NCI-H2171 treated with DMSO at 0.1 percent for 48 hours (cell line): Measurements from ENCODE around the gene KIAA0930.
"Not testable (repeated sequence)": the region's sequence is repeated elsewhere in the genome, so short reads cannot be mapped to it uniquely, and the experiment has no call there.

Experiments
- DNase-seq: peaks from one replicate; lab custom pipeline; 2025; lab: John Stamatoyannopoulos, UW

The KIAA0930 gene

DNA sequence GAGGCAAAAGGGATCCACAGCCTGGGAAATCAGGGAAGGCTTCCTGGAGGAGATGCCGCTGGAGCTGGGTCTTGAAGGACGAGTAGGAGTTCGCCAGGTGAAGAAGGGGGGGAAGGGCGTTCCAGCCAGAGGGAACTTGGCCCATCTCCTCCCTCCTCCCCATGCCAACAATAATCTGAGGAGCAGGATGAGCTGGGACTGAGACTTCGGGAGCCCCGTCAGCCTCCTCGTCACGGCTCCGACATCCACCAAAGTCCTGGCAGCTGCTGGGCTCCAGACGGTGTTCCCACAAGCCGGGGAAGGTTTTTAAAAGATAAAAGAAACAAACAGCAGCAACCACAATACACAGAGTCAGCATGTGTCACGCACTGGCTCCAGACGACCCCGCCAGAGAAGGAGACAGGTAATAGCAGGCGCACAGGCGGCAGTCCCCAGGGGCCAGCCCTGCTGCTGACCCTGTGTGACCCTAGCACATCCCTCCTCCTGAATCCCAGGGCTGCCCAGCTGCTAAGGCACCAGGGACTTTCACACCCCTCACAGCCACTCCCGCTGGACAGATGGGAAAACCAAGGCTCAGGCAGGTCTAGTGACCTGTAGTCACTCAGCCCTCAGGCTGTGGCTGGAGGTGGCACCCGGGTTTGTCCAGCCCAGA lies 39.7 kb downstream of the KIAA0930 start:
- peak; percentile 36 for DNase-seq

GRCh38 chr22:45200230-45200629 lies 40.5 kb downstream of the KIAA0930 start:
- no peak for DNase-seq

DNA sequence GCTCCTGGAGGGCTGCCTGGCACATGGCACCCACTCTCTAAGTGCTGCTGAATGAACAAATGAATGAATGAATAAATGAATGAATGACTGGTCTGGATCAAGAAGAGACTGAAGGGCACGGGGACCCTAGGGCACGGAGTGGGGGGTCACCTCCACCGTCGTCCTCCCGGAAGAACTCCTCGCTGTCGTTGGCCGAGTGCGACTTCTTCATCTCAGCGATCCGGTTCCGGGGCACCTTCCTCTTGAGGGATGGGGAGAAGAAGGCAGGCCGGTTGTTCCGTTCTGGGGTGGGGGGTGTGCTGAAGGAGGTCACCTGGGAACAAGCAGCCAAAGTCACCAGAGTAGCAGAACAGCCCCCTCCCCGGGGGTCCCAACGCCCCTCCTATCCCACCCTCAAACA lies 41.0 kb downstream of the KIAA0930 start:
- DNase-seq, result no peak

GRCh38 chr22:45198463-45198795 lies 42.3 kb downstream of the KIAA0930 start:
- DNase-seq, result no peak

DNA sequence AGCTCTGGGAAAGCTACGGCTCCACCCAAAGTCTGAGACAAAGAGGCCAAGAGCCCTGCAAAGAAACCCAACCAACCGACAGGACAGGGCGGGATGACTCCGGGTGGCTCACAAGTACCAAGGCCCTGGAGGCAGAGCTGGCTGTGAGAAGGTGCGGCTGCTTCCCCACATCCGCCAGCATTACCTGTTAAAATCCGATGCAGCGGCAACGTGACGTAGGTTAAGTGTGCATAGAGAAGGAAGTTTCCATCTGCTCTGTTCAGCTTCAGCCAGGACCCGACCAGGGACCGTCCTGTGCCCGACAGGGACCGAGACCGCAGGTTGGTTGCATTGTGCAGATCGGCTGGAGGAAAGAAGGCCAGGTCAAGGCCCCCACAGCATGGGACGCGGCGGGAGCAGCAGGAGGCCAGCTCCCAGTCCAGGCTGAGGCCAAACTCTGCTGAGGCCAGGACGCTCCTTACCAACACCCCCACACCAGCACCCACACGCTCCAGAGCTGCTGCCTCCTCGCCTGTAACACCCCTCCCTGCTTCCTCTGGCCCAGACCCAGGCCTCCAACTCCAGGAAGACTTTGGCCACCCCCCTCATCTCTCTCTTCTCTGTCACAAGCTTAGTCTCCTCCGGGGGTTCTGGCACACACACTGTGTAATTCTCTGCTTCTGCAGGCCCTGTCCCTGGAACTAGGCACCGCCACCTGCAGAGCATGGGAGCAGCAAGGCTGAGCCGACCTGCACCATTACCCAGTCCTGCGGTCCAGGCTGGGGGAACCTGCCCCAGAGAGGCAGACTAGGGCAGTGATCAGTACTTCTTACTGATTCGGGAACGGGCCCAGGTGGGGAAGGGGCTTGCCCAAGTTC lies 42.9 kb downstream of the KIAA0930 start:
- DNase-seq, result no peak

- DNase-seq, result no peak
These were observed 43.6 kb downstream of the KIAA0930 start for GRCh38 chr22:45196926-45197605.

DNA sequence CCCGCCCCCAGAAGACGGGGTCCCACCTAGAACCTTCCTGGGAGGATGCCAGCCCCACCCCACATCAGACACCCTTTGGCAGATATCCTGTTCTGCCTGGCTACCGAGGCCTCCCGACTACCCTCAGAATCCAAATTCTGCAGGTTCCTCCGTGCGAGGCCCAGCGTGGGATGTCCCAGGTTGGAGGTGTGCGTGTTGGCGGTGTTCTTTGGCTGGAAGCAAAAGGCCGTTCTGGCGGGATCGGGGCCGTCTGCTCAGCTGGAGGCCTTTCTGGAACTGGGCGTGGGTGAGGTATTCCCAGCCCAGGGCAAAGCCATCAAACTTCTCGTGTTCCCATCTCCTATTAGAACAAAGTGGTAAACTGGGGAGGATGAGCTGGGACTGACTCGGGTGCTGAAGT lies 44.4 kb downstream of the KIAA0930 start:
- no peak for DNase-seq

- no peak for DNase-seq
These were observed 45.1 kb downstream of the KIAA0930 start for GRCh38 chr22:45195616-45196015.

GRCh38 chr22:45194686-45195085 lies 46.0 kb downstream of the KIAA0930 start:
- DNase-seq, result no peak

- no peak for DNase-seq
These were observed 48.0 kb downstream of the KIAA0930 start for GRCh38 chr22:45192701-45193187.

GRCh38 chr22:45191746-45192145 lies 48.9 kb downstream of the KIAA0930 start:
- DNase-seq, result not testable (repeated sequence)

DNA sequence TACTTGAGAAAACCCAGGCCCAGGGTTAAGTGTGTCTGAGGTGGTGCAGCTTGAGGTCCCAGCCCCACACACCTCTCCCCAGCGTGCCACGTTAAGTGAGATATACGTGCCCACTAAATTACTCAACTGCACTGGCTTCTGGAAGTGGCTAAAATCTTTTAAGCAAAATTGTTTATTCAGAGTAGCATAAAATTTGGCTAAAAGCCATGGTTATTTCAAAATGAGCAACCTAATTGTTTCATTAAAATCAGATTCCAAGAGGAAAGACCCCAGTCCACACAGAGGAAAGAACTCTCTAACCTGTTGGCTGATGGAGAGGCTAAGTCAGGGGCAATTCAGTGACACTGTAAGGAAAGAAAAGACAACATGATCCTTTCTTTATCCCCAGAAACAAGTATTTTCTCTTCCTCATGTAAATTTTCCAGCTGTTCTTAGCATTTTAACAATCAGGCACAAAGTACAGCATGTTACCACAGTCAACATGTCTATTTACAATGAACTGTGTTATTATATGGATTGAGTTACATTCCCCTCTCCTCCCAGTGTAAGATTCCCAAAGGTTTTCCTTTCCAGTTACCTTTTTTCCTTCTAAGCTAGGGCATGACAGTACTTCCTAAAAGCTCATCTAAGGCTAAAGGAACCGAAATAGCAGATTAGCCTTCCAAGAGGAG lies 50.4 kb downstream of the KIAA0930 start:
- DNase-seq, result no peak

DNA sequence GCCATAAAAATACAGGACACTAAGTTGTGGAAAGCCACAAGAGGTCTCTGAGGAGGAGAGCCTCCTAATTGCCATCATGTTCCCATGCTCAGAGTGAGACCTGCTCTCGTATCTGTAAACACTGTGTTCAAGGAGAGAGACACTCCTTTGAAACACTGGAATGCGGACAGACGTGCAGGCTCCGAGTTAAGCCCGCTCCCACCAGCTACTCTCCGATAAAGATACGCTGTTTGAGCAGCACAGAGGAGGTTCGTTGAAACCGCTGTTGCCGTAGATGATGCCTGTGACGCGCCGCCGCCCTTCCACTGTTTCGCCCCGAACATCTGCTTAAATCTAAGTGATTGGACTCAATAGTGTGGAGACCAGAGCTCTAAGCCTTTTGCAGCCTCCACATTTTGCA lies 51.9 kb downstream of the KIAA0930 start:
- no peak for DNase-seq

DNA sequence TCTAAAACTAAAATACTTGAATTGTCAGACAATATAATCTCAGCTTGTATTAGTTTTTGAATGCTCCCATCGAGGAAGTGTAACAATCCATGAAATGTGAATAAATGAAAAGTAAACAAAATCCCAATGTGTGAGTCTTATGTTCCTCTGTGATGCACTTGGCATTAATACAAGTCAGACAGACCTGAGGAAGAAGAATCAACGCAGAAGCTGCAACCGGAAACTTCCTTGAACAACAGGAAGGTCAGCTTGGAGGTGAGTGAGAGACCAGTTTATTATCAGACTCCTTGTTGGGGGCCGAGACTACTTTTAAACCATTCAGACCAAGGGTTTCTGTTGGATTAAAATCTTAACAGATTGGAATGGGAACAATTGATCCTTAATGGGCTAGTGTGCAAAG lies 52.8 kb downstream of the KIAA0930 start:
- no peak for DNase-seq

DNA sequence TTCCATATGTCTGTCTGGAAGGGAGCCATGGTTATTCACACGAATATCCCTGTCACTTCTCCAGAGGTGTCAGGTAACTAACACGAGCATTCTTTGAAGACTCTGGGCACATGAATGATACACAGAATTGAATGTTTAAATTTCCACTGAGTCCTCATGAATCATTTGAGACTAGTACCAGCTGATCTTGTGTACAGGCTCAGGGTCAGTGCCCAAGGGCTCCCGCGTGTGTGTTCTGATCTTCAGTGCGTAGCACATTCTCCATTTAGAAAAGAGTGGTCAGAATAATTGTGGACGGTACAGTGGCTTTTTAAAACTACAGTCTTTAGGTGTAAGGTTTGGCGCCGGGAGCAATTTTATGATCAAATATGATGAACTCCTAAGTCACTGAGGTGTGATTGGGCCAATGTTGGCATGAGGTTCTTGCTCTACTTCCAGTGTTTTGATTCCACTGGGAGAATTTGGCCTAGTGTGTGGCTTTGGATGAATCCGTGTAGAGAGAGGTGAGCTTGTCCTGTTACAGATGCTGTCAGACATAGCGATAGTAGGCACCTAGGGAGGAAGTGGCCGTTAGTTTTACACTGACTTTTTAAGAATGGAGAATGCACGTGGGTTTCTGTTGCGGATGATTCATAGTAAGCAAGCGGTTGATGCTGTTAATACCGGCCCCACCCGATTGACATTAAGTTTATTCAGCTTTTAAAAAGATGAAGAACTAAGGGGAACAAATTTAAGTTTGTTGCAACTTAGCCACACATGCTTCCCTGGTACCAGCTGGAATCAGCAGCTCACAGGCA lies 54.8 kb downstream of the KIAA0930 start:
- DNase-seq, result no peak

- DNase-seq, result no peak
These were observed 56.7 kb downstream of the KIAA0930 start for GRCh38 chr22:45183974-45184373.

DNA sequence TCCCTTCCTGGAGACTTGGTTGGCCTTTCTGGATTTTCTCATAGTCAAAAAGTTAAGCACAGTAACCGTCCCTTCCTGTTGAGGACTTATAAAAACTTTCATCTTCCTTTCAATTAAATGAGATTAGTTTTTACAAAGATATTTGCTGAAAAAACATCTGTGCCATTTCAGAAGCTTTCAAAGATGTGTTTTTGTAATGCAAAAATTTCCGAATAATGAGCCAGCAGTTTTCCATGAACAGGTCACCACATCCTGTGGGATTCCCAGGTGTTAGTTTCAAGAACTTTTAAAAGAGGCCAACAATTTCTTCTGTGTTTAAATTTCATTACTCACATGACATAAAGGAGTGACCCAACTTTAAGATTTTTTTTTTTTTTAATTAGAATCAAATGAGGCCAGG lies 58.9 kb downstream of the KIAA0930 start:
- DNase-seq, result no peak

DNA sequence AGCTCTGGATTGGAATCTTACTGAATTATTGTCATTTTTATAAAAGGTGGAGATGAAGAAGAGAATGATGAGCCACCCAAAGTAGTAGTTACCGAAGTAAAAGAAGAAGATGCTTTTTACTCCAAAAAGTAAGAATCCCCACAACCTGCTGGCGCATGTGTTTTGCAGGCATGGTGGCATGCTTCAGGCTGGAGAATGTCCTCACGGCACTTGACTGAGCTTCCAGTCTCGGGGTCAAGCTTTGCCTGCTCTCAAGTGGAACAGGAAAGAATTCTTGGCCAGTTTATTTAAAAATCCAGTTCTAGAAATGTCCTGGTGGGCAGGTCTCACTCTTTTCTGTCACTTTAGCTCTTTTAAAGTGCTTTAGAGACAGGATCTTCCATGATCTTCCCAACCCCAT lies 59.5 kb downstream of the KIAA0930 start:
- DNase-seq, result no peak

DNA sequence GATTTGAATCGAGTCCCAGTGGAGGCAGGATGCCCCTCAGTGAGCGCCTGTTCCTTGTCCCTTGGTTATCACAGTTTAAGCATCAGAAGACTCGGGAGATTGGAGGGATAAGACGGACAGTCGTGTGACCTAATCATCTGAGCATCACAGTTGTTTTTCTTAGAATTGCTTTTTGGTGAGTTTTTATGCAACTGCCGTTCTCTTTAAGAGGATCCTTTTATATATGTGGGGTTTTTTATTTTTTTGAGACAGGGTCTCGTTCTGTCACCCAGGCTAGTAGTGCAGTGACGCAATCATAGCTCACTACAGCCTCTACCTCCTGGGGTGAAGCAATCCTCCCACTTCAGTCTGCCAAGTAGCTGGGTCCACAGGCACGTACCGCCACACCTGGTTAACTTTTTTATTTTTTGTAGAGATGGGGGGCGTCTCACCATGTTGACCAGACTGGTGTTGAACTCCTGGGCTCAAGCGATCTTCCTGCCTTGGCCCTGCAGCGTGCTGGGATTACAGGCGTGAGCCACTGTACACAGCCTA lies 60.5 kb downstream of the KIAA0930 start:
- DNase-seq, result no peak

GRCh38 chr22:45179276-45180049 lies 61.2 kb downstream of the KIAA0930 start:
- no peak for DNase-seq
